NT2/D1 (cell line): ENCODE data around the gene PPARA.

Source experiments
- DNase-seq: peaks from one replicate; pipeline ENCODE4 v3.0.0-alpha.2; 2011; ENCODE audit warnings: low read depth, low spot score
- H3K27me3 ChIP-seq: 2 replicates; pipeline ENCODE4 v1.6.0; 2011; ENCODE audit warnings: mild to moderate bottlenecking; ENCODE audit not compliant: insufficient read length, insufficient read depth
- H3K36me3 ChIP-seq: 2 replicates; pipeline ENCODE4 v1.6.1; 2011; ENCODE audit warnings: mild to moderate bottlenecking, low read length, mixed read lengths; ENCODE audit not compliant: insufficient read depth, insufficient read length
- H3K4me1 ChIP-seq: 2 replicates; pipeline ENCODE4 v1.5.1; 2011; ENCODE audit not compliant: insufficient read depth, insufficient read length
- H3K4me3 ChIP-seq: 2 replicates; pipeline ENCODE4 v1.5.1; 2011; ENCODE audit warnings: low read depth; ENCODE audit not compliant: insufficient read length
- H3K9ac ChIP-seq: 2 replicates; pipeline ENCODE4 v1.6.0; 2011; ENCODE audit warnings: low read depth; ENCODE audit not compliant: insufficient read length
- H3K9me3 ChIP-seq: 2 replicates; pipeline ENCODE4 v1.5.1; 2011; ENCODE audit warnings: mild to moderate bottlenecking, low read length; ENCODE audit not compliant: insufficient read depth
- SUZ12 ChIP-seq: IDR thresholded peaks from 2 replicates; pipeline ENCODE4 v1.6.1; 2011; ENCODE audit not compliant: insufficient read length, insufficient read depth; ENCODE audit errors: extremely low read depth
- YY1 ChIP-seq: IDR thresholded peaks from 2 replicates; pipeline ENCODE4 v1.6.1; 2011; ENCODE audit not compliant: insufficient read length, insufficient read depth
- ZNF274 ChIP-seq: IDR thresholded peaks from 2 replicates; pipeline ENCODE4 v1.6.1; 2011; ENCODE audit warnings: mild to moderate bottlenecking, low read depth, low read length

Gene PPARA

GRCh38 chr22:46286006-46286405 lies 135.7 kb downstream of the PPARA start:
- Histone ChIP-seq H3K4me3 (no peak overlapping the region), H3K9ac (no peak overlapping the region), H3K36me3 (peaks cover 53% of the 10 kb centered on the region), H3K4me1 (peaks cover 2% of the 10 kb centered on the region), H3K27me3 (no peaks in the 10 kb centered on the region), H3K9me3 (no peaks in the 10 kb centered on the region)
- TF ChIP-seq YY1 (no peak), ZNF274 (no peak), SUZ12 (no peak)
- no peak for DNase-seq

- Histone ChIP-seq H3K4me3 (no peak overlapping the region), H3K36me3 (peaks cover 46% of the 10 kb centered on the region), H3K9ac (no peak overlapping the region)
Measured at GRCh38 chr22:46286941-46287872, 136.9 kb downstream of the PPARA start.

DNA sequence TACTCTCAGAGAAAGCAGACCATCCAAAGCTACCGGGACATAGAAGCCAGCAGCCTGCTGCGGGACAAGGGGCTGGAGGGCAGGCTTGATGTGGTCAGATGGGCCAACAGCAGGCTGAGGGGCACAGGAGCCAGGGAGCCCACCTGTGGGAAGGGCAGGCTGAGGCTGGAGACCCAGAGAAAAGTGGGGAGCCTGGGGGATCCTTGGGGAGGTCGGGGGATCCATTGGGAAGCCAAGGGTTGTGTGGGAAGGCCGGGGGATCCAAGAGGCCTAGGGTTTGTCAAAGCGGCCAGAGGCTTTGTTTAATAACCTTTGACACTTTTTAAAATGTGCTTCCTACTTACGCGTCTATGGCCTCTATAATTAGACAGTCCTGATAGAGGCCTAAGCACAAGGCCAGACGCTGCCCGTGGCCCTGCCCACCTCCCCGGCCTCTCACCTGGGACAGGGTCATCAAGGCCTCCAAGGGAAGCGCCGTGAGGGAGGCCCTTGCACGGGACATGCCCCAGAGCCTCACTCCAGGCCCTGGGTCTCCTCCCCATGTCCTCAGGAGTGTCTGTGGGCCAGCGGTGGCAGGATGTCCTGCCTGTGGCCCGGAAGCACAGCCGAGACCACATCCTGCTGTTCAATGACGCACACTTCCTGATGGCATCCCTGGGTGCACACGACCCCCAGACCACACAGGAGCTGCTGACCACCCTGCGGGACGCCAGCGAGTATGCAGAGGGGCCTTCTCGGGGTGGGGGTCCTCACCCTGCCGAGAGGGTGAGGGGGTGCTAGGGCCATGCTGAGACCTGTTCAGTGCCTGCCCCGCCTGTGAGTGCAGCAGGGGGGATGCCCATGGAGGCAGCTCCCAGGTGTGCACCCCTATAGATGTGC lies 137.8 kb downstream of the PPARA start:
- no peak overlapping the region for H3K9ac ChIP-seq
- H3K9me3 ChIP-seq: no peaks in the 10 kb centered on the region
- DNase-seq: no peak
- H3K27me3 ChIP-seq: no peaks in the 10 kb centered on the region
- no peak overlapping the region for H3K4me3 ChIP-seq
- peaks cover 49% of the 10 kb centered on the region for H3K36me3 ChIP-seq
- peaks cover 4% of the 10 kb centered on the region for H3K4me1 ChIP-seq
- no peak for TF ChIP-seq YY1
- TF ChIP-seq SUZ12: no peak
- TF ChIP-seq ZNF274: no peak

More at GRCh38 chr22:46286941-46287872, 136.9 kb downstream of the PPARA start:
- no peak for TF ChIP-seq SUZ12
- no peak for TF ChIP-seq YY1
- TF ChIP-seq ZNF274: no peak
- Histone ChIP-seq H3K9me3 (no peaks in the 10 kb centered on the region), H3K4me1 (peaks cover 2% of the 10 kb centered on the region), H3K27me3 (no peaks in the 10 kb centered on the region)
- DNase-seq: no peak

DNA sequence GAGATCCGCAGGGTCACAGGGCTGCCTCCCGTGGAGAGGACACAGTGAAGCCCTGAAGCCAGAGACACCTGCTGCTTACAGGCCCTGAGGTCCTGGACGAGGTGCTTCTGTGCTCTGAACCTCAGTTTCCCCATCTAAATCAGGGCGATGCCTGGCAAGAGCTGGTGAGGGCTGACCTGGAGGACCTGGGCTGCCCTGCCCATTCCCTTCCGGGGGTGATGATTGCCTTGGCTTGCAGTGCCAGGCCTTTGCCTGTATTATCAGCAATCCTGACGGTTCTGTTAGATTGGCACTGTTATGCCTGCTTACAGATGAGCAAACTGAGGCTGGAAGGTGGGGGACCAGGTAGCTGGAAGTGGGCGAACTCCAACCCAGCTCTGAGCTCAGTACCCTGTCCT lies 138.5 kb downstream of the PPARA start:
- peaks cover 4% of the 10 kb centered on the region for H3K4me1 ChIP-seq
- no peaks in the 10 kb centered on the region for H3K27me3 ChIP-seq
- no peak overlapping the region for H3K9ac ChIP-seq
- H3K36me3 ChIP-seq: peaks cover 46% of the 10 kb centered on the region
- no peaks in the 10 kb centered on the region for H3K9me3 ChIP-seq
- H3K4me3 ChIP-seq: no peak overlapping the region
- DNase-seq: no peak
- TF ChIP-seq SUZ12 (no peak), ZNF274 (no peak), YY1 (no peak)

DNA sequence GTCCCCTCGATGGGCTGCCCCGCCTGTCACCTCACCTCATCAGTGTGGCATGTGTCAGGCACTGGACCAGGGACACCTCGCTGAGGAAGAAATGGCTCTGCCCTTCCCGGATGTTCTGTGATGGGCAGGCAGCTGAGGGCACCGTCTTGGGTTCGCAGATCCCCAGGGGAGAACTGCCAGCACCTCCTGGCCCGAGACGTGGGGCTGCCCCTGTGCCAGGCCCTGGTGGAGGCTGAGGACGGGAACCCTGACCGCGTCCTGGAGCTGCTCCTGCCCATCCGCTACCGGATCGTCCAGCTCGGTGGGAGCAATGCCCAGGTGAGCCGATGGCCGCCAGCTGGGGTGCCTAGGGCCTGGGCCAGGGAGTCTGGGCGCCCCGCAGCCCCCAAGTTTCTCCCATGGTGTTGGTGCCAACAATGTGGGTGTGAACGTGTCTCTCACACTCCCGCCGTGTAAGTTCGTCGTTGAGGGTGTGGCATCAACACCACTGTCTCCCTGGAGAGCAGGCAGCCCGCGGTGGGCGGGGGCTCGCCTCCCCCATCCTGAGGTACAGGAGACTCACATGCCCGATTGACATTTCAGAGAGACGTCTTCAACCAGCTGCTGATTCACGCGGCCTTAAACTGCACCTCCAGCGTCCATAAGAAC lies 139.0 kb downstream of the PPARA start:
- DNase-seq: no peak
- Histone ChIP-seq H3K4me3 (no peak overlapping the region), H3K9me3 (no peaks in the 10 kb centered on the region), H3K36me3 (peaks cover 42% of the 10 kb centered on the region), H3K9ac (no peak overlapping the region), H3K27me3 (no peaks in the 10 kb centered on the region), H3K4me1 (peaks cover 4% of the 10 kb centered on the region)
- TF ChIP-seq SUZ12: no peak
- TF ChIP-seq ZNF274: no peak

DNA sequence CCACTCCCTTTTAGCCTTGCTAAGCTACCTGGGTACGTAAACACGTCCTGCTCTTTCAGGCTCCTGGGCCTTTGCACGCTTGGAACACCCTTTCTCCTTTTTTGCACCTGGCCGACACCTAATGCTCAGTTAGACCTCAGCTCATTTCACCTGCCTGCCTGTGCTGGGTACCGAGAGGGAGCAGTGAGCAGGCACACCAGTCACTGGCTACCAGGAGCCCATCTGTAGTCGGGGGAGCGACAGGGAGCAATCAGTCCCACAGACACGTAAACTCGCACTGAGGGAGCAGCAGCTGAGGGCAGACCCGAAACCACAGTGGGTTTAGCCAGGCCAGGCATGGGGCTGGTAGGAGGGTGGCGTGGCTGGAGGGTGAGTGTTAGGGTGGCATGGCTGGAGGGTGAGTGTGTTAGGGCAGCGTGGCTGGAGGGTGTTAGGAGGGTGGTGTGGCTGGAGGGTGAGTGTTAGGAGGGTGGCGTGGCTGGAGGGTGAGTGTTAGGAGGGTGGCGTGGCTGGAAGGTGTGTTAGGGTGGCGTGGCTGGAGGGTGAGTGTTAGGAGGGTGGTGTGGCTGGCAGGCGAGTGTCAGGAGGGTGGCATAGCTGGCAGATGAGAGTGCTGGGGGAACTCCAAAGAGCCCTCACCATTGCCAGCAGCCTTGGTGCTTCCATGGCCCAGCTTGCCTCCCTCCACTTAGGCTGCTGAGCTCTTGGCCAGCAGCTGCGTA lies 140.0 kb downstream of the PPARA start:
- no peak overlapping the region for H3K9ac ChIP-seq
- no peak overlapping the region for H3K4me3 ChIP-seq
- no peaks in the 10 kb centered on the region for H3K27me3 ChIP-seq
- H3K36me3 ChIP-seq: peaks cover 33% of the 10 kb centered on the region
- H3K4me1 ChIP-seq: peaks cover 4% of the 10 kb centered on the region
- DNase-seq: no peak
- no peaks in the 10 kb centered on the region for H3K9me3 ChIP-seq
- TF ChIP-seq SUZ12 (no peak), YY1 (no peak), ZNF274 (no peak)
